Inferior parietal cortex (tissue), 1 donor: ENCODE results near the gene LRSAM1.

ENCODE experiments used
- DNase-seq: peaks from one replicate; pipeline ENCODE4 v3.0.0-alpha.2; 2016; ENCODE audit errors: extremely low spot score

Gene LRSAM1

DNA sequence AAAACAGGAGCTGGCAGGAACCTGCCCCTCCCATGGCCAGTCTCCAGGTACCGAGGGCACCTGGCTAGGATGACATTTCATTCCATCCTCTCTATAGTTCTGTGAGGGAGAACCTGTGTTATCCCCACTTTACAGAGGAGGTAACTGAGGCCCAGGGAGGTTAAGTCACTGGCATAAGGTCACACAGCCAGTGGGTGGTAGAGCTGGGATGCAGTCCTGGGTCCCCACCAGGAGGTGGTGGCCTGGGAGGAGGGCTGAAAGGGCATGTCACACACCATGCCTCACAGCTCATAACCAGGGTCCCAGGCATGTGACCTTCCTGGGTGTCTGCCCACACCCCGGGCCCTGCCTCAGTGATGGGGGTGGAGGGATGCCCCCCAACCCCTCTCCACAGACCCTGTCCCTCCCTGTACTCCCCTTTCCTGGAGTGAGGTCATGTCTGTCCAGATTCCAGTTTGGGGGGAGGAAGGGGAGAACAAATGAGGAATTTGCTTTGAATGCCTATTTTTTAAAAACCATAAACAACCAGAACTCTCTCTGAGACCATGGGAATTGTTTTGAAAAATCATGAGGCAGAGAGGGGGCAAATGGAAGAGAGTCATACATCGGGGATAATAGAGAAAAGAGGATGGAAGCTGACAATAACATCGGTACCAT lies 83.1 kb downstream of the LRSAM1 start:
- no peak for DNase-seq

DNA sequence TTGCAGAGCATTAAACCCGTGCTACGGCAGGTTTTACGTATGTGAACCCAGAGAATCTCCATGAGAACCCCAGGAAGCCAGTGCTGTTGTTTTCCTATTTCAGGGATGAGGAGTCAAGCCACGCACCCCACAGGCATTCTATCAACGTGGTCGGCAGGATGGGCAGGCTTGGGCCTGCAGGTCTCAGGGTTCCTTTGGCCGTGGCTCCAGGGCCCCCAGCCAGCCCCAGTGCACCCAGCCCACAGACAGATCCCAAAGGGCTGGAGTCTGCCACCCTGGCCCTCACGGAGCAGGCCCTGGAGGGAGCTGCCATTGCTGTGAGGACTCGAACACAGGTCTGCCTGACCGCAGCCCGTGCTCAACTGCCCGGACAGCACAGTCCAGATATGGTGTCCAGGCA lies 83.6 kb downstream of the LRSAM1 start:
- DNase-seq: no peak

DNA sequence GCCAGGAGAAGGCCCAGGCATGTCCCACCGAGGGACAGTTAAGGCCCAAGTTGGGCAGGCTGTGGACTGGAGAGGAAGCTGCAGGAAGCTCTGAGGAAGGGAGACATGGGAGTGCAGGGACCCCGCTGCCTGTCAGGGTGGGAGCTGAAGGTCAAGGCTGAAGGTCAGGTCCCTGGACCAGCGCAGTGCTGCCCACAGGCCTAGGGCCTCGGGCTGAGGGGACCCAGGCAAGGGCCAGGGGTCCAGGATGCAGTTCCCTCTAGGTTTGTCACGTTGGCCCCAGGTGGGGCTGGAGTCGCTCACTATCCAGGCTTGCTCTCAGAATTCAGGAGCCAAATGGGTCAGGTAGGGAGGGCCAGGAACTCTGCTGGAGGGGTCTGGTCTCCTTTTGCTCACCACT lies 84.1 kb downstream of the LRSAM1 start:
- no peak for DNase-seq

DNA sequence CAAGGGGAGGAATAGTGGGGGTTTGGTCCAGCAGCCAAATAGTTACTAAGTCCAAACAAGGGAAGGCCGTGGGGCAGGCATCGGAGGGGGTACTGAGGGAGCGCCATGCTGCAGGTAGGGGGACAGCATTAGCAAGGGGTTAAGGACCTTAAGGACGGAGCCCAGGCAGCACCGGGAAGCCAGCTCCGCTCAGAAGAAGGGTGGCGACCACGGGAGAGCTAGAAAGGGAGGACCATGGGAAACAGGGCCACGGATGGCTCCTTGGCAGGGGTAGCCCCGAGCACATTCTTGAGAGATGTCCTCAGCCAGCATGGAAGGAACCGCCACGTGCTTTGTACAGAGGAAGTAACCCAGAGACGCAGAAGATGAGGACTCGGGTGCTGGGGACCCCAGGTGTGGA lies 84.5 kb downstream of the LRSAM1 start:
- DNase-seq: no peak

DNA sequence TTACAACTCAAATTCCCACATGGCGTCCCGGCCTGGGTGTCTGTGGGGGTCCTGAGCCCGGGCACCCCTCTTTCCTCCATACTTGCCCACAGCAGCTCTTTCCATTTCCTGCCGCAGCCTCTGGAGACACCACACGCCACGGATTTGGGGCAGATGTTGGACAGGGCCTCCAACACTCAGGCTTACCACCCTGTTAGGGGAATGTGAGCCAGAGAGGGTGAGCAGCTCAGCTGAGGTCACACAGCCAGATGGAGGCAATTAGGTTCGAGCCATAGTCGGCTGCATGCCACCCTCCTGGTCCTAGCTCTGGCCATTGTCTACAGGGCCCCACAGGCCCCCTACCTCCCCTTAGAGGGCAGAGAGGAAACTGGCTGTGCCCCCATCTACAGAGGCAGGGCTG lies 85.2 kb downstream of the LRSAM1 start:
- no peak for DNase-seq

DNA sequence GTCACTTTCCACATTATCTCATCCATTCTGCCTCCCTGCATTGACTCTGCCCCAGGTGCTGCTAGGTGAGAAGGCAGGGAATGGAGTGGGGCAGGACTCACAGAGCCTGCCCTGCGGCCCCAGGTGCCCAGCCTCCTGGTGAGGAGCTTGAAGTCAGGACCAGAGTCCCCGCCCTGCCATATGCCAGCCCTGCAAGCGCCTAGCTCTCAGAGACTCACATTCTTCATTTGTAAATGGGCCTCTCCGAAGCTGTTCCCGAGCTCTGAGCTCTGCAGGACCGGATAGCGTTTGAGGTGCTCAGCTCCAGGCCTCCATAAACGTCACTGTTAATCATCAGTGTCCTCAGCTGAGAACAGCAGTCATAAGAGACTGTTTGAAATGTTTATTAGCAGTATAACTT lies 85.7 kb downstream of the LRSAM1 start:
- no peak for DNase-seq

DNA sequence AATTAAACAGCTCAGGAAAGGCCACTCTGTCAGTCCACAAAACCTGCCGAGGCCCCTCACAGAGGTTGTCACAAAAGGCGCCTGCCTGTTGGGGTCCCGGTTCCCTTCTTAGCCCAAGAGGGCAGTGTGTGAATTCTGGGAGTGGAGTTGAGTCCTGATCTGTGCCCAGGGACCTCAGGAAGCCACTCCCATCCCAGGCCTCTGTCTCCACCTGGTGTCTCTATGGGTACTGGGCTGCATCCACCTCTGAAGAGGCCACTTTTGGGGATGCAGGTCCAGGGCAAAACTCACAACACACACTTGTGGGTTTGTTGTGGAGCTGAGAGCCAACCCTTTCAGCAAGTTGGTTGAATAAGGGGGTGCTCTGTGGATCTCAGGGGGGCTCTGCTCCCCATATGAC lies 86.5 kb downstream of the LRSAM1 start:
- no peak for DNase-seq

DNA sequence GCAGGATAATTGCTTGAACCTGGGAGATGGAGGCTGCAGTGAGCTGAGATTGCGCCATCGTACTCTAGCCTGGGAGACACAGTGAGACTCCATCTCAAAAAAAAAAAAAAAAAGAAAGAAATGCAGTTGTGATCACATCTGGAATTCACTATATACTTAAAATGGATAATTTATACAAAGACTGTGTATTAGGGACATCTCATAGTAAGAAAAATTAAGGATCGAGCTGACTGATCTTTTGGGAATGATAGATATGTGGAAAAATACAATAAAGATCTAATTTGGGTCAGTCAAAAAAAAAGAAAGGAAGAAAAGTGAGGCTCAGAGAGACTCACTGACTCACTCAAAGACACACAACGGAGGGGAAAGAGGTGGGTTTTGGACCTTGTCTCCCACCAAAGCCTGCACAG lies 87.5 kb downstream of the LRSAM1 start:
- no peak for DNase-seq

DNA sequence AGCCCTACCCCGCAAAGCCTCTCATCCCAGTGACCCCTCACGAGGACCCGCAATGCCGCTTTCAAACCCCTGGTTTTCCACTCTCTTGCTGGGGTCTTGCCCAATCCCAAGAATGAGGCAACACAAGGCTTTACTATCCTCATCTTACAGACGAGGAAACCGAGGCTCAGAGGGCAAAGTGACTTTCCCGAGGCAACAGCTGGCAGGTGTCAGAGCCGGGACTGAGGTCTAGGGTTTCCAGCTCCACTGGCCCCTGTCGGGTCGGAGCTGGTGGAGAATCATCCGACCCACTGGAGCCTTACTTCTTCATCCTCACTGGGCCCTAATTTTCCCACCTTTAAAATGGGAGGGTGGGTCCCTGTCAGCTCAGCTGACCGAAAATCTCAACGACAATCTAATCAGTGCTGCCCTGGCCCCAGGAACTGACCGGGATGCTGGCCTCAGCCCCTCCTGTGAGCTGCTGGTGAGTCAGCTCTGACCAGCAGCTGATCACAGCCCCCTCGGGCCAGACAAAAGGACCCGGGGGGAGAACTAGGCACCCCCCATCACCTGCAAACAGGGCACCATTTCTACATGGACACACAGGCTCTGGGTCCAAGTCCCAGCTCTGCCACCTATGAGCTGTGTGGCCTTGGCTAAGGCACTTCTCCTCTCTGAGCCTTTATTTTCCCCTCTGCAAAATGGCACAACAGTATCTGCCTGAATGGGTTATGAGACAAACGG lies 88.1 kb downstream of the LRSAM1 start:
- no peak for DNase-seq

DNA sequence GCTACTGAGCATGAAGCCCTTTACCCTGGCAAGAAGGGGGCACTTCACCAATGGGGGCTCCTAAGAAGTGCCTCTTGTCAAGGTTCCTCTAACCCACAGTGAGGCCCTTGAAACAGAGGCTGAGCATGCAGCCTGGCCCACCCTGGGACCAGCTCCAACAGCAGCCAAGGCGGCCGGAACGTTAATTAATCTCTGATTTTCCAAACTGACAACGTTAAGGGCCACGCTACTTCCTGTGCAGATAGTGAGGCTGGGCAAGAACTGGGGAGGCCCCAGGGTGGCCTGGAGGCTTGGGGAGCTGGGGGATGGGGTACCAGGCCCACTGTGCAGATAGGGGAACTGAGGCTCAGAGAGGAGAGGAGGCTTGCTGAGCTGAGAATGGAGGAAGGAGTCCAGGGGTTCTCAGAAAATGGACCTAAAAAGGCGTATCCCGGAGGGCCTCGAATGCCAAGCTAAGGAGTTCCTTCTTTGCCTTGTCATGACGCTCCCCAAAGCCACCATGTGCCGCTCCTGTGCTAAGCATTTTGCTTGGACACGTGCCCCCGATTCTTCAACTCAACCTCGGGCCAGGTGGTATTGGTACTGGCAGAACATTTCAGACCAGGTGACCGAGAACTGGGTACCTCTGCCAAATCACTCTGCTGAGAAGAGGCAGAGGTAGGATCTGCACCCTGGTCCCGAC lies 88.8 kb downstream of the LRSAM1 start:
- no peak for DNase-seq

DNA sequence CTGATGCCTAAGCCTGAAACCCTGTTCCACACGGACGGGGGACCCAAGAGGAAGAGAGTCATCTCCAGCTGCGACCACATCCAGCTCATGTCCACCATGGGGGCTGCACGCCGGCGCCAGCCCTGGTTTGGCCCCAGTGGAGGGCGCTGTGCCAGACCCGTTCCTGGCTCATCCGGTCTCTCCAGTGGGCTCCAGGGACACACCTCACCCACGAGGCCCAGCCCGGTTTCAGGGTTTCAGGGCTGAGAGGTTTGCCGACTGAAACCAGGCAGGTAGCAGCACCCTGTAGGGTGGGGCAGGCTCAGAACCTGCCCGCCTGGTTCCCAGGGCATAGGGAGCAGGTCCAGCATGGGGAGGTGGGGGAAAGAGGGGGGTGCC lies 89.3 kb downstream of the LRSAM1 start:
- no peak for DNase-seq

DNA sequence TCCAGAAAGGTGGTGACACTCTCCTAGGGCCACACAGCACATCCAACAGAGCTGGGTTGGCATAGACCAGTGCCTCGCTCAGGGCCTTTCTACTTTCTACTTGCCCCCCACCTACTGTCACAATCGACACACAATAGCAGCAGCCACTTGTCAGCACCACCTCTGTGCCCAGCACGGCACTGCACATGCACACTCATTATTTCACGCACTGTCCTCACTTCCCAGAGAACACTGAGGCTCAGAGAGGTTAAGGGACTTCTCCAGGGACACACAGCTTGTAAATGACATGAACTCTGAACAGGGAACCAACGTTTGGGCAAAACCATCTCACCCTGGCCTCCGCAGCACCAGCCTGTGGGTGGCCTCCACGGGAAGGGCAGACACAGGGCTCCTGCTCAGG lies 89.9 kb downstream of the LRSAM1 start:
- no peak for DNase-seq

DNA sequence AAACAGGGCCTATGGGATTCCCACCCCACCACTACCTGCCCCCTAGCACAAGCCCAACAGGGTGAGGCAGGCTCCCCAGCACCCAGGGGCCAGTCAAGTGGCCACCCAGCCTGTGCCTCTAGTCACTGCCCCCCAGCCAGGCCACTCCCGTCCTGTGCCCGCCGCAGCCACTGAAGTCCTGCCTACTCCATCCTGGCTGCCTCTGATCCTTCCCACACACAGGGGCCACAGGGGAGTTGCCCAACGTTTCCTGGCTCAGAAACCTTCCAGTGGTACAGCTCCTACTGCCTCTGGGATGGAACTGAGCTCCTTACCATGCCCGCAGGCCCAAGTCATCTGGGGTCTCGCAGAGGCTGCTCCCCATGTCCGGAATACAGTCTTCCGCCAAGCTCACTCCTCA lies 90.6 kb downstream of the LRSAM1 start:
- DNase-seq: no peak

DNA sequence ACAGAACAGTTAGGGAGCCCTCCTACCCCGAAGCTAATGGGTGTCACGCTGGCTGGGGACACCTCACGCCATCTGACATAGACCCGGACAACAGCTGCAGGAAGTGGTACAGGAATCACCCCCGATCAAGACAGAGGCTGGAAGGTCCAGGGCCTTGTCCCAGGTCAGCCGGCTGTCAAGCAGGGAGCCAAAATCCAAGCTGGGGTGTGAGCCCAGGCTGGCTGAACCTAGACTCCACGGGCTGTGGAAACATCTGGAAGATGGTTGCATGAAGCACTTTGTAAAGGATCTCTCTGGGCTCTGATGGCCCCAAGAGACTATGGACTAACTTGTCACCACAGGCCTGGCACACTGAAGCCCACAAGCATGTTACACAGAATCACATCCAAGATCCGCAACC lies 91.9 kb downstream of the LRSAM1 start:
- no peak for DNase-seq

DNA sequence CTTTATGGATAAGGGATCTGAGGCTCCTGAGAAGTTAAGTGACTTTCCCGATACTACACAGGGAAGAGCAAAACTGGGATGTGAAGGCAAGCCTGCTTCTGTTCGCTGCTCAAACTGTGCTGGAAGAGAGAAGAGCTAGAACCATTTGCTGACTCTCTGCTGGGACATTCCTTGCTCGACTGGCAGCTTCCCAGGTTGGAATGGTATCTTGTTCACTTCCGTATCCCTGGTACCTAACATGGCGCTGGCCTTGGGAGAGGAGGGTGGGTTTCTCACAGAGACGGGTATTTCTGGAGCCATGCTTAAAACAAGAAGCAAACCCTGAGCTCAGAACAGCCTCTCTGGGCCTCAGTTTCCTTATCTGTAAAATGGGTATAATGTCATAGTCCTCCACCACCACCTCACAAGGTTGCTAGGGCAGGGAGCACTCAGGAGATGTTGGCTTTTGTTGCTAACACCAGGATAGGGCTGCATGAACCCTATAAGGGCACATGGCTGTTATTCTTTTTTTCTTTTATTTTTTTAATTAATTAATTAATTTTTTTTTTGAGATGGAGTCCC lies 92.7 kb downstream of the LRSAM1 start:
- DNase-seq: no peak

DNA sequence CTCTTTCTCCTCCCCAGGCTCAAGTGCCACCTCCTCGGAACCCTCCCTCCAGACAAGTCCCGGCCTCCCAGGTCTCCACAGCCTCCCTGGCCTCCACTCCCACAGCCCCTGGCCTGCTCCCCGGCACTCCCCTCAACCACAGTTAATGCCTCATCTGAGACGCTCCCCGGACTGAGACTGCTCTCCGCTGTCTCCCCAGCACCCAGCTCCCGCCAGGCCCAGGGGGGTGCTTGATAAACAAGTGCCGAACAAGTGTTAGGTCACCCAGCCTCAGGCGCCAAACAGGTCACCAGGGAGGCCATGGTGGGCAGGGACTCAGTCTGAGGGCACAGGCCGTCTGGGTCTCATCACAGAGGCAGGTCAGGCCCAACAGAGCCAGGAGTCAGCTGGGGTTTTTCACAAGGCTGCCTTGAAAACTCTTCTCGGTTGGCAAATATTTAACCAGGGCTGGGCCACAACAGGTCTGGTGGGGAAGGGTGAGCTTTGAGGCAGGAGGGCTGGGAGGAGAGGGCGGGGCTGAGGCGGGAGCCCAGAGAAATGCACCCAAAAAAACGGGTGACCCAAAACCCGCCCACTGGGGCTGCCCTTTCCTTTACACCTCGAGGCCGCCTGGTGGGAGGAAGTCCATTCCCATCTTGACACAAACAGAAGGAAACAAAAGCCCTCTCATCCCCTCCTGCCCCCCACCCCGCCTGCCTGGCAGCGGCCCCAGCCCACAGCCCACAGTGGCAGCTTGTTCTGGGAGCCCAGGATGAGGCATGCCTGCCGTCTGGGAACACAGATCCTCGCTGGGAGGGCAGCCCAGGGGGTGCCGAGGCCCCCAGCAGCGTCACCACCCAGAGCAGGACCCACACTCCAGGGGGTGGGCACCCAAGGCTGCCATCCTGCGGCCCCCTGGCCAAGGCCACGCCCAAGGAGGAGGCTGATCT lies 94.2 kb downstream of the LRSAM1 start:
- no peak for DNase-seq

DNA sequence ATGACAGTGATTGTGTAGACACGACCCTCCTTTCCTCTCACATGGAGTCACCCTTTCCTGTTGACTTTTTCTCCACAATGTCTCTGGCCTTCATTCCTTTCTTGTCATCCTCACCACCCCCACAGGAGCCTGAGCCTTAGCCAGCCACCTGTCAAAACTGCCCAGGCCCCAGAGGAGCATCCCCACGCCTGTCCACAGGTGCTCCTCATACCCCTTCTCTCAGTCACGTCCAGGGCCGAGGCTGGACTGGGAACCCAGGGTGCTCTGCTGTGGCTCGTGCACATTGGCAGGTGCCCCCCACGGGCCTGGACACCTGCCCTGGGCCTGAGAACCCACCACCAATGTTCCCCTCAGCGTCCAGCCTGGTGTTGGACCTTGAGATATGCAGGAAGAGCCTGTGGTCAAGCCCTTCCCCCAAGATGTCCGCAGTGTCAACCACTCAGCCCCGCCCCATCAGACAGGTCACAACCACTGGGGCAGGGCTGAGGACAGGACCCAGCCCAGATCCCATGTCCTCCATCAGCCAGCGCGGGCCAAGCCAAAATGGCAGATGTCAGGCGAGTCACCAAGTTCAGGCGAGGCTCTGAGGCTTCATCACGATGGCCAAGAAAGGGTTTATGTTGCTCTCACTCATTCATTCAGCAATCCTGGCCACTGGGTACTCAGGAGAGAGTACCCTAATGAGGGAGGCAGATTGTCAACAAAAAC lies 95.0 kb downstream of the LRSAM1 start:
- no peak for DNase-seq

DNA sequence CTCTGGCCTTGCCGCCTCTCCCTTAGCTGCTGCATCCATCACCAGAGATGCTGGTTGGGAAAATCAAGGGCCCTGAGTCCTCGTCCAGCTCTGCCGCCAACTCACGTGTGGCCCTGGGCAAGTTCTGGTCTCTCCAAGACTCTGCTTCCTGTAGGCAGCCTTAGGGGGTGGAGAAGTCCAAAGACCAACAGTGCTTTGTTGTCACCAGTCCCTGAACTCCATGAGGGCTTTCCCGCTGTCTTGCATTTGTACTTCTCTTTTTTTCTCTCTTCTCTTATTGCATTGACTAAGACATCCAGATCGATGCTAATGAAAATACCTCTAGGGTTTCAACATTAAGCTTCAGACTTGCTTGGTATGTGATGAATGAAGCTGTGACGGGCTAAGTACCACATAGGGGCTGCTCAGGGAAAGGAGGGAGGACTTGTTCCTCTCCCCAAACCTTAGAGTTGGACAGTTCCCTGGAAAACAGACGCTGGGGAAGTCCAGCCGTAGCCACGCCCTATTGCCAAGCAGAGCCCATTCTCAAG lies 97.1 kb downstream of the LRSAM1 start:
- no peak for DNase-seq

DNA sequence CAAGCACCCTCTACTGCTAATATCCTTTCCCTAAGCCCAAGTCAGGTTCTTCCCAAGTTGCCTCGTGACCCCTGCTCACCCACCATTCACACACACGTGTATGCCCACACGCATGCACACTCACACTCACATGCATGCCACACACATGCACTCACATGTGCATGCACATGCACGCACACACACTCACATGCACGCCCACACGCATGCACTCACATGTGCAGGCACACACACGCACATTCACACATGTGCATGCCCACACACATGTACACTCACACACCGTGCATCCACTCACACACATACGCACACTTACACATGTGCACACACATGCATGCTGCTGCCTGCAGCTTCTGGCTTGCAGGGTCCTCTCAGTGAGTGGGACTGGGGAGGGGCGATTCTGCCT lies 97.9 kb downstream of the LRSAM1 start:
- DNase-seq: no peak

DNA sequence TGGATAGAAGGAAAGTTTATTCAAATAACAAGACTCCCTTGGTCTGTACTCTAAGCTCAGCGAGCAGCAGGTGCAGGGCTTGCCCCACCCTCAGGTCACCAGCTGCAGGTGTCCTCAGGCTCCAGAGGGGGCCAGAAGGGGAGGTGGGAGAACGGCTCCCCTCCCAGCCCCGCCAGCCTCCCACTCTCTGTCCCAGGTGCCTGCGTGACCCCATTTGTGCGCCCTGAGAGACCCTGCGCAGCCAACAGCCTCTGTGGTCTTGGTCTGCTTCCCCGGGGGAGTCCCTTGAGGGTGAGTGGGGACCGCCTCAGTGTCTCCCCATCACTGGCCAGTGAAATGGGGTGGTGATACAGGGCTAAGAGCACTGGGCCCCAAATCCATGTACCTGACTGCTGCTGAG lies 98.4 kb downstream of the LRSAM1 start:
- no peak for DNase-seq

DNA sequence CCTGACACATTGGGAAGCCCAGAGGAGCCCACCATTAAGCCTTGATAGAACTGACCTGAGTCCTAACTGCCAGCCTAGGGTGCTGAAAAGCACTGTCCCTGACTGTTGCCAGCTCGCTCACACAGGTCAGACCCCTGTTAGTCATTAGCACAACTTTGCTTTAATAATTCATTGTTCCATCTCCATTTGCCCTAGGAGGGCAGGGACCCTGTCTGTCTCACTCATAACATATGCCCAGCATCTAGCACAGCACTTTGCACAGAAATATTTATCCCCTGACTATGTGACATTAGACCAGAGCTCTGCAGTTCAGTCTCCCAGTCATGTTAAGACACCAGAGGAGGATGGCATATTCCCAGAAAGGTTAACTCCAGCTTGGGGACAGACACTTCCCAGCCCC lies 99.0 kb downstream of the LRSAM1 start:
- no peak for DNase-seq
